Endothelial cell of umbilical vein (primary cell): Measurements from ENCODE around the gene RAP1GAP2. TPM values are rescaled to one million over a fixed set of nuclear protein-coding genes. Genes with fewer than 3 reads are reported as not detected.

Experiments
- BruUV-seq: library from RNA; stranded (reverse); fragments of 400-500 nt; replicated peaks from 2 replicates; lab custom pipeline; 2021; lab: Mats Ljungman, UMichigan
- CTCF ChIA-PET: fragments of 300-600, 350-600 bp; sonication (Branson Sonifier 250); formaldehyde crosslinking; loops from one replicate; lab custom pipeline; 2021; ENCODE audit warnings: antibody characterized with exemption, inconsistent platforms; lab: Charles Lee
- POLR2A ChIA-PET: fragments of 300-600, 350-600 bp; sonication (Branson Sonifier 250); formaldehyde crosslinking; loops from one replicate; lab custom pipeline; 2021; ENCODE audit warnings: antibody characterized with exemption, inconsistent platforms; lab: Charles Lee
- DNase-seq: peaks from one replicate; pipeline ENCODE4 v3.0.0-alpha.2; 2011; ENCODE audit warnings: low read depth, low spot score
- FAIRE-seq: peaks from 2 replicates; lab custom pipeline; 2011; peaks lifted over from hg19 to GRCh38; lab: Jason Lieb, UNC
- H2AFZ ChIP-seq: 2 replicates; pipeline ENCODE4 v1.6.0; 2012; ENCODE audit warnings: low read depth, low read length, control low read depth, inconsistent platforms
- H3K27ac ChIP-seq: 2 replicates; pipeline ENCODE4 v1.5.1; 2011; ENCODE audit warnings: low read depth, mild to moderate bottlenecking, control low read depth, low read length, moderate library complexity; ENCODE audit not compliant: insufficient read depth
- H3K27me3 ChIP-seq, 2 experiments: 2 replicates each; pipeline versions ENCODE4 v1.6.0 to v1.6.1; 2011; ENCODE audit warnings: low read length in 2 of 2, mixed read lengths in 1 of 2; ENCODE audit not compliant: control insufficient read depth in 2 of 2, insufficient read depth in 2 of 2
- H3K36me3 ChIP-seq, 2 experiments: 2 replicates in 1 of 2; 3 replicates in 1 of 2; pipeline ENCODE4 v1.5.1; 2011; ENCODE audit warnings: low read length in 2 of 2, mild to moderate bottlenecking in 1 of 2, moderate library complexity in 1 of 2; ENCODE audit not compliant: control insufficient read depth in 2 of 2, insufficient read depth in 2 of 2; ENCODE audit errors: extremely low read depth in 1 of 2
- H3K4me1 ChIP-seq: 3 replicates; pipeline ENCODE4 v1.5.1; 2011; ENCODE audit warnings: mild to moderate bottlenecking, low read length; ENCODE audit not compliant: control insufficient read depth, insufficient read depth; ENCODE audit errors: extremely low read depth
- H3K4me2 ChIP-seq: 2 replicates; pipeline ENCODE4 v1.6.1; 2011; ENCODE audit warnings: low read length, control low read depth, mixed read lengths; ENCODE audit not compliant: insufficient read depth
- H3K4me3 ChIP-seq, 3 experiments: fragments of 200-600 bp in 1 of 3; sonication (generic), shearing (Covaris generic) in 1 of 3; replicated peaks in 1 of 3; 2 replicates each; pipeline ENCODE4 v1.5.1; 2011 to 2016; ENCODE audit warnings: control low read depth in 3 of 3, low read length in 3 of 3, mild to moderate bottlenecking in 2 of 3, inconsistent platforms in 1 of 3, low read depth in 1 of 3, moderate library complexity in 1 of 3; ENCODE audit not compliant: insufficient read depth in 1 of 3
- H3K79me2 ChIP-seq: 2 replicates; pipeline ENCODE4 v1.6.0; 2012; ENCODE audit warnings: low read length, inconsistent platforms; ENCODE audit not compliant: control insufficient read depth, insufficient read depth
- H3K9ac ChIP-seq: replicated peaks from 2 replicates; pipeline ENCODE3; 2011; ENCODE audit warnings: low read length, control low read depth; ENCODE audit not compliant: insufficient read depth; ENCODE audit errors: extremely low read depth
- H3K9me1 ChIP-seq: replicated peaks from 3 replicates; pipeline ENCODE4 v1.6.0; 2011; ENCODE audit warnings: mild to moderate bottlenecking, low read length; ENCODE audit not compliant: control insufficient read depth, insufficient read depth; ENCODE audit errors: extremely low read depth
- H3K9me3 ChIP-seq: replicated peaks from 2 replicates; pipeline ENCODE4 v1.5.1; 2012; ENCODE audit warnings: low read length, inconsistent platforms; ENCODE audit not compliant: control insufficient read depth, insufficient read depth
- H4K20me1 ChIP-seq: replicated peaks from 2 replicates; pipeline ENCODE3; 2011; ENCODE audit warnings: mild to moderate bottlenecking, low read length; ENCODE audit not compliant: control insufficient read depth, insufficient read depth; ENCODE audit errors: extremely low read depth
- EZH2 ChIP-seq: IDR thresholded peaks from 2 replicates; pipeline ENCODE4 v1.6.1; 2012; ENCODE audit warnings: borderline replicate concordance, low read depth, mild to moderate bottlenecking, moderate library complexity, low read length, inconsistent platforms; ENCODE audit not compliant: severe bottlenecking
- FOS ChIP-seq: IDR thresholded peaks from 2 replicates; pipeline ENCODE4 v1.6.1; 2011; ENCODE audit warnings: mild to moderate bottlenecking, low read length, moderate library complexity, borderline replicate concordance; ENCODE audit not compliant: insufficient read depth
- GATA2 ChIP-seq: IDR thresholded peaks from 2 replicates; pipeline ENCODE4 v1.7.0; 2011; ENCODE audit warnings: low read depth, mild to moderate bottlenecking, moderate library complexity, mixed read lengths, low read length; ENCODE audit not compliant: insufficient read length, insufficient read depth
- JUN ChIP-seq: IDR thresholded peaks from 2 replicates; pipeline ENCODE4 v1.6.1; 2011; ENCODE audit warnings: borderline replicate concordance, low read depth; ENCODE audit not compliant: insufficient read length, insufficient read depth
- MYC ChIP-seq: IDR thresholded peaks from one replicate; pipeline ENCODE4 v1.6.1; 2011; ENCODE audit warnings: mild to moderate bottlenecking, low read depth, low read length
- POLR2A ChIP-seq: IDR thresholded peaks from 2 replicates; pipeline ENCODE4 v1.6.1; 2012; ENCODE audit warnings: low read depth, mild to moderate bottlenecking, control low read depth, low read length
- POLR2AphosphoS5 ChIP-seq: IDR thresholded peaks from 2 replicates; pipeline ENCODE4 v1.6.1; 2012; ENCODE audit warnings: low read depth, mild to moderate bottlenecking, control low read depth, low read length, moderate library complexity; ENCODE audit not compliant: insufficient read depth
- dilution Hi-C: fragments of 300-500 bp; cut with MboI; formaldehyde crosslinking; loops from one replicate; pipeline ENCODE4 v1.15.0; 2019; ENCODE audit warnings: low sequenced_read_pairs; ENCODE audit not compliant: extremely low pct_ligation_motif_present
- intact Hi-C: fragments of 100-400 bp; cut with micrococcal nuclease; formaldehyde crosslinking; loops from one replicate; pipeline ENCODE4 v1.10.0; 2022
- polyA plus RNA-seq, 4 experiments: library from polyadenylated mRNA; depleted of rRNA in 3 of 4; stranded (reverse) in 3 of 4; unstranded in 1 of 4; fragments of >200 nt; gene quantifications; 2 replicates each; pipeline versions ENCODE4 v1.2.1 to v1.2.3, GENCODE V29; 2011 to 2012; ENCODE audit warnings: missing spikeins in 1 of 4
- total RNA-seq: library from RNA; stranded (reverse); gene quantifications from 2 replicates; pipeline ENCODE4 v1.2.3, GENCODE V29; 2021
- TF ChIP-seq, protein P1 (sequence below): IDR thresholded peaks from 2 replicates; pipeline ENCODE4 v1.6.1; 2011; ENCODE audit not compliant: insufficient read depth, insufficient read length
- TF ChIP-seq, protein P2 (sequence below), 2 donors: IDR thresholded peaks; 1 replicate in 1 of 2; 2 replicates in 1 of 2; pipeline ENCODE4 v1.5.1; 2011; ENCODE audit warnings: low read length in 2 of 2, mild to moderate bottlenecking in 2 of 2, moderate library complexity in 2 of 2, control low read depth in 1 of 2, inconsistent platforms in 1 of 2, low read depth in 1 of 2; ENCODE audit not compliant: insufficient read depth in 1 of 2; ENCODE audit errors: extremely low read depth in 1 of 2

RAP1GAP2 gene
- total and polyA plus RNA-seq, 2 donors (not counting 3 experiments of a cell fraction or from before 2014, with no cell fraction given) = 1.4 to 3.6 TPM

DNA sequence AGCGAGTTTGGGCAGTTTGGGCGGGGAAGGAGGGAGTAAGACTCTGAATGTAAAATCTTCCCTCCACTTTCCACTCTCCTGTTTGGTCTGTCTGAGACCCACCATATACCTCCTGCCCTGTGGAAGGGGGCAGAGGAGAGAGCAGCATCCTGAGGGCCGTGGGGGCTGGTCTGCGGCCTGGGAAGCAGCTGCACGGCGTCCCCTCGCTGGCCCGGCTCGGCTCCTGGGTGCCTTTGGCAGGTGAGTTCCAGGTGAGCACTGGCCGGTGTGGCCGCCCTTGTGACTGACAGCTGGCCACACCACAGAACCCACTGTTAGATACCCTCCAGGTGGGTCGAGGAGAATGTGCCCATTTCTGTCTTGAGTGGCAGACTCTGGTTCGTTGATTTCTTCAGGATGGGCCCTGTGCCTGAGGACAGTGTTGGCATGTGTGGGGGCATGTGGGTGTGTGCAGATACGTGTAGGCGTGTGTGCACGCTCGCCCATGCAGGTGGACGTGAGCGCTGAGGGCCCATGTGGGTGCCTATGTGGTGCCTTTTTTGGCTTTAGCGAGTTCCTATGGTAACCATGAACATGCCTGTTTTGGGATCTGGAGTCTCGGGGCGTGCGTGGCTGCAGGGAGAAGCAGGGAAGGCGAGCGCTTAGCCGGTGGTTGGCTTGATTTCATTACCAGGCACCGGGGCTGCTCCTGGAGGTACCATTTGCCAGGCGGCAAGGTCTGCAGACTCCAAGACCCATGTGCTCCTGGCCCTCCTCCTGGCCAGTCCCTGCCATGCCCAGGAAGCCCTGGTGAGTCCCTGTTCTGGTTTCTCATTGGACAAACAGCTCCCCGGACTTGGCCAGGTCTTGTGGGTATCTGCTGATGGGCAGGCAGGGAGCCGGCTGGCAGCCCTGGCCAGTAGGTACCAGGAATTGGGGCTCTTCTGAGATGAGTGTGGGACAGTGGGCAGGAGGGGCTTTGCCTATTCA lies 12.4 kb downstream of the RAP1GAP2 start:
- no peak overlapping the region for H3K9ac ChIP-seq
- H3K79me2 ChIP-seq = no peaks in the 10 kb centered on the region
- dilution Hi-C loops = no loop called here
- TF ChIP-seq, protein P1, sequence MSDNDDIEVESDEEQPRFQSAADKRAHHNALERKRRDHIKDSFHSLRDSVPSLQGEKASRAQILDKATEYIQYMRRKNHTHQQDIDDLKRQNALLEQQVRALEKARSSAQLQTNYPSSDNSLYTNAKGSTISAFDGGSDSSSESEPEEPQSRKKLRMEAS = no peak
- no peak for TF ChIP-seq JUN
- no peak for TF ChIP-seq MYC
- TF ChIP-seq EZH2 = no peak
- TF ChIP-seq GATA2 = no peak
- TF ChIP-seq, protein P2, sequence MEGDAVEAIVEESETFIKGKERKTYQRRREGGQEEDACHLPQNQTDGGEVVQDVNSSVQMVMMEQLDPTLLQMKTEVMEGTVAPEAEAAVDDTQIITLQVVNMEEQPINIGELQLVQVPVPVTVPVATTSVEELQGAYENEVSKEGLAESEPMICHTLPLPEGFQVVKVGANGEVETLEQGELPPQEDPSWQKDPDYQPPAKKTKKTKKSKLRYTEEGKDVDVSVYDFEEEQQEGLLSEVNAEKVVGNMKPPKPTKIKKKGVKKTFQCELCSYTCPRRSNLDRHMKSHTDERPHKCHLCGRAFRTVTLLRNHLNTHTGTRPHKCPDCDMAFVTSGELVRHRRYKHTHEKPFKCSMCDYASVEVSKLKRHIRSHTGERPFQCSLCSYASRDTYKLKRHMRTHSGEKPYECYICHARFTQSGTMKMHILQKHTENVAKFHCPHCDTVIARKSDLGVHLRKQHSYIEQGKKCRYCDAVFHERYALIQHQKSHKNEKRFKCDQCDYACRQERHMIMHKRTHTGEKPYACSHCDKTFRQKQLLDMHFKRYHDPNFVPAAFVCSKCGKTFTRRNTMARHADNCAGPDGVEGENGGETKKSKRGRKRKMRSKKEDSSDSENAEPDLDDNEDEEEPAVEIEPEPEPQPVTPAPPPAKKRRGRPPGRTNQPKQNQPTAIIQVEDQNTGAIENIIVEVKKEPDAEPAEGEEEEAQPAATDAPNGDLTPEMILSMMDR (IDR thresholded peaks at IDR 0.05; ENCODE audit: extremely low read depth in 1 of 2, insufficient read depth in 1 of 2, low read depth in 1 of 2, low read length in 2 of 2) = no peak
- TF ChIP-seq FOS = no peak
- no peak for TF ChIP-seq POLR2AphosphoS5
- no peak for TF ChIP-seq POLR2A
- intact Hi-C loops = no loop called here
- H3K36me3 ChIP-seq = no peaks in the 10 kb centered on the region
- no peaks in the 10 kb centered on the region for H3K9me1 ChIP-seq
- CTCF ChIA-PET = no interaction called here
- H3K27me3 ChIP-seq = no peaks in the 10 kb centered on the region
- no peaks in the 10 kb centered on the region for H3K9me3 ChIP-seq
- POLR2A ChIA-PET = no interaction called here
- H3K4me3 ChIP-seq = no peak overlapping the region
- no peak overlapping the region for H3K4me2 ChIP-seq
- H4K20me1 ChIP-seq = no peaks in the 10 kb centered on the region
- no peak overlapping the region for H3K27ac ChIP-seq
- BruUV-seq = no TSS peak
- DNase-seq (no peak), FAIRE-seq (no peak)
- no peak overlapping the region for H2AFZ ChIP-seq
- peaks cover 7% of the 10 kb centered on the region for H3K4me1 ChIP-seq
